NCI-H526 (cell line): Measurements from ENCODE around the gene AMN.
"Not testable (repeated sequence)": the region's sequence is repeated elsewhere in the genome, so short reads cannot be mapped to it uniquely, and the experiment has no call there.

Experiments
- DNase-seq, 2 experiments: peaks; one replicate each; lab custom pipeline; 2025; lab: John Stamatoyannopoulos, UW

Gene AMN

GRCh38 chr14:102922490-102923200 is at the start of gene AMN:
AMN (plus strand) TSS chr14:102922663; CDS start chr14:102922689, 26 bp downstream.
- peak in 1 of 2 experiments; percentile 29 for DNase-seq

DNA sequence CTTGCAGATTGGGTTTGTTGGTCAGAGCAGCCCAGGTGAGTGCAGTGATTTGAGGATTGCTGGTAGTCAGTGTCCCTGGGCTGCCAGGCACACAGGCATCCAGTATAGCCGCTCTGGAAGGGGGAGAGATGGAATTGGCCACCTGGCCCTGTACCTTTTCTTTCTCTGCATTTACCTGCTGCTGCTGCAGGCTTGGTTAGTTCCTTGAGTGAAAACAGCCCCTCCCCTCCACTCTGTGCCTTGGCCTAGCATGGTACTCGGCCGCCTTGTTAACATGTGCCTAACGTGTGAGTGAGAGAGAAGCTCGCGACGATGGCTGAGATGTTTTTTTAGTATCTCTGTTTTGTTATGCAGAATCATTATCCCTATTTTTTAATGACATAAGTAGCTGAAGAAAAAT is 49.3 kb upstream of the AMN start:
- no peak for DNase-seq

DNA sequence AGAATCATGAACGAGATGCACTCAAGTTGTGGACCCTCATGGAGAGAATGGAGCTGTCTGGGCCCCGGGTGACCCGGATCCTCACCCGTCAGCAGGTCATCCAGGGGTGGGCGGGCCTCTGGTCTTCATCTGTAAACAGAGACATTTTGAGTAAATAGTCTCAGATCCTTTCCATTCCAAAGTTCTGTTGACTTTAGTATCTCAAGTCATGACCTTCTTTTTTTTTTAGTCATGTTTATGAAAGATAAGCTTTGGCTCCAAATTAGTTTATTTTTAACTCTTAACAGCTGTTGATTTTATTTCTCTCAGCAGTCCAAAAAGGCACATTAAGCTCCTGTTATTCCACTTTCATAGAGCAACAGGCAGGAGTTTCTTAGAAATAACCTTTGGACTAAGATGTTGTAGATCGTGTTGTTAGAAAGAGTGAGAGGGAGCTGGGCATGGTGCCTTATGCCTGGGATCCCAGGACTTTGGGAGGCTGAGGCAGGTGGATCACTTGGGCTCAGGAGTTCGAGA is 48.9 kb upstream of the AMN start:
- DNase-seq: no peak

DNA sequence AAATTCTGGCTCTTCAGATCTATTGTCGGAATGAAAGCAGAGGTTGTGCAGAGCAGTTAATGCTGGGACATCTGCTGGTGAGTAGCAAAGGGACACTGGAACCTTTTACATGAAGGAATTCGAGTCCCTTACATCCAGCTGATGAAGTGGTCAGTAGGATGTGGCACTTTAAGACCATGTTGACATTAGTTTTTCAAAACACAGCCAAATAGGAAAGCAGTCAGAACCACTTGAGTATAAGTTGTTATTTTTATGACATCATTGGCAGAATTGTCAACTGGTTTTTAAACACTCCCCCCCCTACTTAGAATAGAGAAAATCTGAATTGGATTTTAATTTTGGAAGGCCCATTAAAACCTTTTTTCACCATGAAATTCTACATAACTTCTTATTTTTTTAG is 46.8 kb upstream of the AMN start:
- DNase-seq: no peak

DNA sequence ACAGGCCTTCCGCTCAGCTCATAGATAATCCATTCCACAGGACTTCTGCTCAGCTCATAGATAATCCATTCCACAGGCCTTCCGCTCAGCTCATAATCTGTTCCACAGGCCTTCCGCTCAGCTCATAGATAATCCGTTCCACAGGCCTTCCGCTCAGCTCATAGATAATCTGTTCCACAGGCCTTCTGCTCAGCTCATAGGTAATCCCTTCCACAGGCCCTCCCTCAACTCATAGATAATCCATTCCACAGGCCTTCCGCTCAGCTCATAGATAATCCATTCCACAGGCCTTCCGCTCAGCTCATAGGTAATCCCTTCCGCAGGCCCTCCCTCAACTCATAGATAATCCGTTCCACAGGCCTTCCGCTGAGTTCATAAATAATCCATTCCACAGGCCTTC is 45.0 kb upstream of the AMN start:
- DNase-seq: not testable (repeated sequence)

DNA sequence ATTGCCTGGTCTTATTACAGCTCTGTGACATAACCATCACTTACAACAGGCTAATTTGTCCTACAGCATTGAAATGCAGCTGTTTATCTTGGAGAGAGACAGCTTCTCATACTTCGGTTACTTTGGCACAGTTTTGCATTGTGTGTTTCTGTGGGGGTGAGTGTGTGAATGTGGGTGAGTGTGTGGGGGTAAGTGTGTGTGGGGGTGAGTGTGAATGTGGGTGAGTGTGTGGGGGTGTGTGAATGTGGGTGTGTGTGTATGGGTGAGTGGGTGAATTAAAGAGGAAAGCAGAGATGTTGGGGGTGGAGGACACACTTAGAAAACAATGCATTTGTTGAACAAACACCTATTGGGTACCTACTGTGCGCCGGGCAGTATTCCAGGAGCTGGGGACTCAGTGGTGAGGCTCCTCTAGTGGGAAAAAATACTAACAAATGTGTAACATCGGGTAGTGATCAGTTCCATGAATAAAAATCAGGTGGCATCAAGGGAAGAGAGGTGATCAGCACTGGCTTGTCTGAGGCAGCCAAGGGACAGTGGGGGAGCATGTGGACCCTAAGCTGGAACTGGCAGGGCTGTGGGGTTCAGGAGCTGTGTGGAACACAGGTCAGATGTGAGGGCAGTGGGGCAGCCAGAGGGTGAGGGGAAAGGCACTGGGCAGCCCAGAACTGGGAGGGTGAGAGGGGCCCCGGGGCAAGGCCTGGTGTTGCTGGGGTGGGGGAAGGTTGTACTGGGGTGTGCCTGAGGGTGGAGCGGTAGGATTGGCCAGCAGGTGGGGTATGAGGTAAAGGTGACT is 44.1 kb upstream of the AMN start:
- no peak for DNase-seq

- no peak for DNase-seq
These were observed 43.4 kb upstream of the AMN start for GRCh38 chr14:102878970-102879460.

GRCh38 chr14:102882226-102882906 is 40.1 kb upstream of the AMN start:
- DNase-seq: no peak

GRCh38 chr14:102883089-102883541 is 39.3 kb upstream of the AMN start:
- DNase-seq: no peak

- no peak for DNase-seq
These were observed 38.9 kb upstream of the AMN start for GRCh38 chr14:102883554-102883953.

- DNase-seq: no peak
These were observed 36.6 kb upstream of the AMN start for GRCh38 chr14:102885737-102886447.

- no peak for DNase-seq
These were observed 33.7 kb upstream of the AMN start for GRCh38 chr14:102888748-102889147.

DNA sequence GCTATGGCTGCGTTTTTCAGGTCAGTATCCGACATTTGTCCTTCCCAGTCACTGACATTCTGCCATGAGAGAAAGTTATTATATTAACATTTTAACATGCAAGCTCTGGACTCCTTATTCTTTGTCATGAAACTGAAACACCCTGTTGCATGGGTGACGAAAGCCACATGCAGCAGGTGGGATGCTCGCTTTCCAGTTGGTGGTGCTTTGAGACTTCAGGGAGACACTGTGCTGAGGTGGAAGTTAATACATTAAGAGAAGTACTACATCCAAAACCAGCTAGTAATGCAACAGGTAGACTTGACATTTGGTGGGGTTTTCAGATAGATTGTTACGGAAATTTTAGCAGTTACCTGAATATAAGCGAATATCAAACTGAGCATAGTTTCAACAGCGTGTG is 32.8 kb upstream of the AMN start:
- no peak for DNase-seq

- DNase-seq: no peak
These were observed 31.4 kb upstream of the AMN start for GRCh38 chr14:102891111-102891510.

GRCh38 chr14:102891556-102891955 is 30.9 kb upstream of the AMN start:
- DNase-seq: no peak

DNA sequence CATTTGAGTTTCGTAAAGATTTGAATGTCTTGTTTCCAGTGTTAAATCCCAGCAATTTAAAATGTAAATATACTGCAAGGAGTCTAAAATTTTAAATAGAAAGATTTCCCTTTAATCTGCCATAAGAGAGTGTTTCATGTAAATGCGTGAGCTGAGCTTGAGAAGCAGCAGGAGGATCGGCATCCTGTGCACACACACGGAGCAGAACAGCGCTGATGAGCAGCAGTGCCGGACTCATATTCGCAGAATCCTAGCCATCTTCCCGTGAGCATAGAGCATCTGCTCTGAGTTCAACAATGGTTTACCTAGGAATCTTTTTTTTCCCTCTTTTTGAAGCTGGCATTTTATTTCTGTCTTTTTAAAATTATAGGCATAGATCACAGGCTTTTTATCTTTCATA is 29.8 kb upstream of the AMN start:
- DNase-seq: no peak

DNA sequence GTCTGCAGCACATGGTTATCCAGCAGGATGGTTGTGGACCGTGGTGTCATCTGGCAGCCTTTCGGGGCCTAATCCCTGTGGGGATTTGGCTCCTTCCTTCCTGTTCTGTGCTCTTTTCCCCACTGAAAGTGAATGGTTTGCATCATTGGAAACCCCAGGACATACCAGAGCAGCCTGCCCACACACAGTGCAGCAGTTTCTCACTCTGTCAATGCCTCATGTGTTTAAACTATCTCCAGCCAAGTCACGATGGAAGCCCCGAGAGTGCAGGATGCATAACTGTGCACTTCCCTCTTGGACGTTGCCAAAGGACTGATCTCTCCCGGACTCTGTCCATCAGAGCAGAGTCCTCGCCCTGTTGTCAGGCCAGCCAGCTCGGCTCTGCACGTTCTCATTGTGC is 29.0 kb upstream of the AMN start:
- DNase-seq: no peak

- DNase-seq: not testable (repeated sequence)
These were observed 25.7 kb upstream of the AMN start for GRCh38 chr14:102896735-102897134.

DNA sequence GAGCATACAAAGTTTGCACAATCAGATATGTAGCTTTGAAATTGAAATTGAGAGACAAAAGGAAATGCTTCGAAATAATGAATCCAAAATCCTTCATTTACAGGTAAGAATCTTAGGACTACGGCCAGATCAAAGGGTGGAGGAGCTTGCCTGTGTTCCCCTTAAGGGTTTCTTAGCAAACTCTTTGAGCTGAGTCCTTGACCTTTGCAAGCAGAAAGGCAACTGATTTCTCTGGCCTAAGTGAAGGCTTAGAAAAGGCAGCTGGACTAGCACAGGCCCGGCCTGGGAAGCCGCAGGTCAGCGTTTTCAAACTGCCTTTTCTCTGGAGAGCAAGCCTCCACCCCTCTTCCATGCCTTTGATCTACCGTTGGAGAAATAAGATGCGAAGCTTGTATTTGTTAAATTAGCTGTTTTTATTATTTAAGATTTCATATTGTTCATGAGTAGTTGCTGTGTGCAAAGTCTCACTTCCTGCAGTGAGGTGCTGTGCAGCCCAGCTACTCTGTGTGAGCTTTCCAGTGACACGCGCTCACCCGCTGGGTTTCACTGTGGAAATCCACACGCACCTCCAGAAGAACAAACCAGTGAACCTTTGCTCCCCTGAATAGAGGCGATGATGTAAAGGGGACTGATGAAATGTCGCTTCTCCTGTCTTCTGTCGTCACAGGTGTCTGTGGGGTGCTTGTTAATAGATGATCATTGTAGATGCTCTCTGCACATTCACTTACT is 25.0 kb upstream of the AMN start:
- DNase-seq: no peak

DNA sequence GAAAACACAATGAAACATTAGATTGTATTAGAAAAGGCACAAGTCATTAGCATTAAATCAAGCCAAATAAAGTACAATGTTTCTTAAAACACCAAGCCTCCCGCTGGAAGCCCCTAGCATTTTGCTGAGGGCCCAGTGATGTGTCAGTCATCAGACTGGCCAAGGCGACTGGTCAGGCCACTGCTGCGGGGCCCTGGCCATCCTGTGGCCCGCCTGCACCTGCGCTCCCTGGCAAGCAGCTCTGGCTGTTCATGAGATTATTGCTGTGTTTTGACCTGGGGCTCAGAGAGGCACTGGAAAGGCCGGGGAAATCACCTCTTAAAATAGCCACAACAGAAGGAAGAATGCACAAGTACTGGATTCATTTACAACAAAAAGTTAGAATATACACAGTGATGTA is 24.2 kb upstream of the AMN start:
- no peak for DNase-seq
